GM23338 (cell line): ENCODE measurements around the gene VEGFA. TPM values are rescaled to one million over a fixed set of nuclear protein-coding genes. Genes with fewer than 3 reads are reported as not detected.

Source experiments
- ATAC-seq: fragments of 200-7000 bp; cut with Tn5 transposase; 3 replicates; pipeline ENCODE4 v1.9.1; 2020
- DNase-seq: peaks from one replicate; pipeline ENCODE4 v3.0.0-alpha.2; 2015; ENCODE audit warnings: low spot score
- H2AFZ ChIP-seq: fragments of 200-600 bp; sonication (generic); 2 replicates; pipeline ENCODE4 v1.8.0; 2016; ENCODE audit warnings: antibody characterized with exemption, mild to moderate bottlenecking, moderate library complexity
- H3F3A ChIP-seq: fragments of 200-600 bp; sonication (generic); replicated peaks from 2 replicates; pipeline ENCODE4 v1.8.0; 2017; ENCODE audit warnings: antibody characterized with exemption, mixed run types, low read depth
- H3K27ac ChIP-seq: fragments of 200-600 bp; sonication (generic); 2 replicates; pipeline ENCODE4 v1.6.1; 2016; ENCODE audit warnings: low read depth
- H3K27me3 ChIP-seq: fragments of 200-600 bp; sonication (generic); 2 replicates; pipeline ENCODE4 v1.8.0; 2016; ENCODE audit warnings: mild to moderate bottlenecking, mixed run types, moderate library complexity; ENCODE audit not compliant: insufficient read depth
- H3K36me3 ChIP-seq: fragments of 200-600 bp; sonication (generic); 2 replicates; pipeline ENCODE4 v1.8.0; 2016; ENCODE audit warnings: mild to moderate bottlenecking; ENCODE audit not compliant: insufficient read depth
- H3K4me1 ChIP-seq: fragments of 200-600 bp; sonication (generic); 2 replicates; pipeline ENCODE4 v1.8.0; 2016; ENCODE audit warnings: mild to moderate bottlenecking, moderate library complexity; ENCODE audit not compliant: insufficient read depth
- H3K4me2 ChIP-seq: fragments of 200-600 bp; sonication (generic); 2 replicates; pipeline ENCODE4 v1.7.1; 2017; ENCODE audit warnings: mixed run types
- H3K4me3 ChIP-seq: fragments of 200-600 bp; sonication (generic); 2 replicates; pipeline ENCODE4 v1.6.1; 2016; ENCODE audit warnings: mixed run types
- H3K79me2 ChIP-seq: fragments of 200-600 bp; sonication (generic); replicated peaks from 2 replicates; pipeline ENCODE4 v1.8.0; 2017; ENCODE audit warnings: mild to moderate bottlenecking; ENCODE audit not compliant: insufficient read depth
- H3K9me2 ChIP-seq: fragments of 200-600 bp; sonication (generic); 2 replicates; pipeline ENCODE4 v1.8.0; 2017; ENCODE audit not compliant: insufficient read depth
- H4K20me1 ChIP-seq: fragments of 200-600 bp; sonication (generic); replicated peaks from 2 replicates; pipeline ENCODE4 v1.8.0; 2017; ENCODE audit warnings: mild to moderate bottlenecking; ENCODE audit not compliant: insufficient read depth
- H3K27ac Mint-ChIP-seq: 2 replicates; pipeline ENCODE4 v1.8.0; 2020; ENCODE audit warnings: inconsistent platforms, mild to moderate bottlenecking, moderate library complexity, mixed read lengths
- H3K27me3 Mint-ChIP-seq: 3 replicates; pipeline ENCODE4 v1.8.0; 2022; ENCODE audit warnings: low read depth, mild to moderate bottlenecking, moderate library complexity, mixed read lengths, inconsistent platforms; ENCODE audit not compliant: insufficient read depth, poor library complexity
- H3K36me3 Mint-ChIP-seq: 3 replicates; pipeline ENCODE4 v1.8.0; 2021; ENCODE audit warnings: low read depth, mild to moderate bottlenecking, inconsistent platforms, moderate library complexity, mixed read lengths
- H3K4me1 Mint-ChIP-seq: 3 replicates; pipeline ENCODE4 v1.8.0; 2020; ENCODE audit warnings: mild to moderate bottlenecking, inconsistent platforms, mixed read lengths
- H3K4me3 Mint-ChIP-seq: 3 replicates; pipeline ENCODE4 v1.8.0; 2021; ENCODE audit warnings: moderate library complexity, mild to moderate bottlenecking, inconsistent platforms, mixed read lengths
- H3K9me3 Mint-ChIP-seq: 3 replicates; pipeline ENCODE4 v1.8.0; 2020; ENCODE audit warnings: moderate library complexity, mild to moderate bottlenecking, inconsistent platforms, mixed read lengths
- ETS1 ChIP-seq: IDR thresholded peaks from 2 replicates; pipeline ENCODE4 v1.6.1; 2016; ENCODE audit warnings: antibody characterized with exemption
- EZH2 ChIP-seq: fragments of 200-600 bp; sonication (generic); IDR thresholded peaks from one replicate; pipeline ENCODE4 v1.8.0; 2017; ENCODE audit warnings: antibody characterized with exemption, mild to moderate bottlenecking, low read depth; ENCODE audit not compliant: unreplicated experiment
- EZH2phosphoT487 ChIP-seq: fragments of 200-600 bp; sonication (generic); IDR thresholded peaks from one replicate; pipeline ENCODE4 v1.8.1; 2018; ENCODE audit warnings: antibody characterized with exemption; ENCODE audit not compliant: unreplicated experiment
- NANOG ChIP-seq: IDR thresholded peaks from 2 replicates; pipeline ENCODE4 v1.6.1; 2016; ENCODE audit warnings: antibody characterized with exemption, borderline replicate concordance
- POLR2AphosphoS5 ChIP-seq: IDR thresholded peaks from 2 replicates; pipeline ENCODE4 v1.6.1; 2016; ENCODE audit warnings: antibody characterized with exemption, low read depth
- REST ChIP-seq: IDR thresholded peaks from one replicate; pipeline ENCODE4 v1.6.1; 2018; ENCODE audit warnings: antibody characterized with exemption; ENCODE audit not compliant: unreplicated experiment
- STAT1 ChIP-seq: IDR thresholded peaks from one replicate; pipeline ENCODE4 v1.6.1; 2016; ENCODE audit warnings: antibody characterized with exemption; ENCODE audit not compliant: unreplicated experiment
- ZNF331 ChIP-seq: fragments of 250-450 bp; sonication (Bioruptor Pico); IDR thresholded peaks from 2 replicates; pipeline ENCODE4 v1.5.0; 2020; ENCODE audit warnings: low read depth, mild to moderate bottlenecking, moderate library complexity
- ZNF462 ChIP-seq: fragments of 250-450 bp; sonication (Bioruptor Pico); IDR thresholded peaks from 2 replicates; pipeline ENCODE4 v1.5.0; 2020; ENCODE audit warnings: mild to moderate bottlenecking, moderate library complexity
- polyA plus RNA-seq: library from polyadenylated mRNA; unstranded; fragments of >200 nt; fragmentation: Nextera tagmentation; extraction: Ambion mirVana; gene quantifications from 2 replicates; pipeline ENCODE4 v1.2.1, GENCODE V29; 2016
- total RNA-seq: library from RNA; depleted of rRNA; stranded (reverse); fragments of >200 nt; shearing (Covaris generic); gene quantifications from 2 replicates; pipeline ENCODE4 v1.2.3, GENCODE V29; 2014

Gene VEGFA
- total and polyA plus RNA-seq, 2 experiments from 2014 or later, result 10.9 to 61.1 TPM

GRCh38 chr6:43811733-43812099, 41.7 kb downstream of the VEGFA start (continued):
- TF ChIP-seq REST (no peak), STAT1 (no peak)

- no peaks in the 10 kb centered on the region for H3K27me3 ChIP-seq
- H3K4me2 ChIP-seq, result no peak overlapping the region
- TF ChIP-seq ETS1 (no peak), POLR2AphosphoS5 (no peak)
- H4K20me1 ChIP-seq, result no peaks in the 10 kb centered on the region
- H3K4me3 ChIP-seq, result no peak overlapping the region
- no peaks in the 10 kb centered on the region for H3K36me3 Mint-ChIP-seq
- H3K9me3 Mint-ChIP-seq, result no peaks in the 10 kb centered on the region
- no peak overlapping the region for H3K27ac ChIP-seq
- no peak overlapping the region for H2AFZ ChIP-seq
- H3K27ac Mint-ChIP-seq, result no peak overlapping the region
- H3F3A ChIP-seq, result no peaks in the 10 kb centered on the region
- no peaks in the 10 kb centered on the region for H3K79me2 ChIP-seq
- no peak for ATAC-seq
- DNase-seq, result no peak
- no peaks in the 10 kb centered on the region for H3K4me1 ChIP-seq
- H3K27me3 Mint-ChIP-seq, result peaks cover 8% of the 10 kb centered on the region
- H3K9me2 ChIP-seq, result no peaks in the 10 kb centered on the region
- H3K36me3 ChIP-seq, result no peaks in the 10 kb centered on the region
- H3K4me1 Mint-ChIP-seq, result peaks cover 4% of the 10 kb centered on the region; the same call in 1 of the 3 replicates
- H3K4me3 Mint-ChIP-seq, result no peak overlapping the region
These were observed 43.0 kb downstream of the VEGFA start for GRCh38 chr6:43812850-43813578.

GRCh38 chr6:43814111-43814510, 44.1 kb downstream of the VEGFA start:
- Histone ChIP-seq H3K4me2 (no peak overlapping the region), H3K9me2 (no peaks in the 10 kb centered on the region), H3F3A (no peaks in the 10 kb centered on the region), H3K36me3 (no peaks in the 10 kb centered on the region), H3K4me1 (no peaks in the 10 kb centered on the region), H4K20me1 (no peaks in the 10 kb centered on the region), H3K79me2 (no peaks in the 10 kb centered on the region), H3K4me3 (no peak overlapping the region), H3K27me3 (no peaks in the 10 kb centered on the region), H2AFZ (no peak overlapping the region), H3K27ac (no peak overlapping the region)
- ATAC-seq (no peak), DNase-seq (no peak)
- no peak overlapping the region for H3K4me3 Mint-ChIP-seq
- no peaks in the 10 kb centered on the region for H3K9me3 Mint-ChIP-seq
- H3K27me3 Mint-ChIP-seq, result peaks cover 8% of the 10 kb centered on the region
- no peaks in the 10 kb centered on the region for H3K36me3 Mint-ChIP-seq
- no peak overlapping the region for H3K27ac Mint-ChIP-seq
- peaks cover 4% of the 10 kb centered on the region; the same call in 1 of the 3 replicates for H3K4me1 Mint-ChIP-seq
- TF ChIP-seq EZH2phosphoT487 (no peak), ZNF462 (no peak), NANOG (no peak), EZH2 (no peak), ZNF331 (CRISPR knock-in tag) (no peak)
